ENCODE data around the gene CDKAL1.
"Not testable (repeated sequence)": the region's sequence is repeated elsewhere in the genome, so short reads cannot be mapped to it uniquely, and the experiment has no call there.

Gene CDKAL1

DNA sequence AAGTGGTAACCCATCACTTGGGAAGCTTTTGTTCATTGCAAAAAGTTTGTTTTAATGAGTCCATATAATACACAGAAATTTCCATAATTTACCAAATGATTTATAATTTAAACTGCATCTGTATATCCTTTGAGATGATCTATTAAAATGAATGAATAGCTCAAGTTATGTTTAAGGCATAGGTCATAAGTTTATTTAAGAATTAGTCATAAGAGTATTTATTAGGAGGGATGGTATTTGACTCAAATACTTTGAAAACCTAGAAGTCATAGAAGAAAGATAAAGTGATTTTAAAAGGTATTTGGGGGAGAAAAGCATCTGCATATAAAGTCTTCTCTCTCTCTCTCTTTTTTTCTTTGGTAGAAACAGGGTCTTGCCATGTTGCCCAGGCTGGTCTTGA, 388.5 kb downstream of the CDKAL1 start:
- DNase-seq (ENCODE audit: low read depth, low spot score): no peak

DNA sequence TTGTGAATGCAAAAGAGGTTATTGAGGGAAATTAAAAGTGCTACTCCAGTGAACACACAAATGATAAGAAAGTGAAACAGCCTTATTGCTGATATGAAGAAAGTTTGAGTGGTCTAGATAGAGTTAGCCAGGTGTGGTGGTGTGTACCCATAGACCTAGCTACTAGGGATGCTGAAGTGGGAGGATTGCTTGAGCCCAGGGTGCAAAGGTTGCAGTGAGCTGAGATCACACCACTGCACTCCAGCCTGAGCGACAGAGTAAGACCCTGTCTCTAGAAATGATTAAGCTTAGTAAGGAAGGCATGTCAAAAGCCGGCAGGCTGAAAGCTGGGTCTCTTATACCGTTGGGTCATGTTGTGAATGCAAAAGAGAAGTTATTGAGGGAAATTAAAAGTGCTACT, 389.8 kb downstream of the CDKAL1 start:
- not testable (repeated sequence) for DNase-seq (ENCODE audit: low read depth, low spot score)

DNA sequence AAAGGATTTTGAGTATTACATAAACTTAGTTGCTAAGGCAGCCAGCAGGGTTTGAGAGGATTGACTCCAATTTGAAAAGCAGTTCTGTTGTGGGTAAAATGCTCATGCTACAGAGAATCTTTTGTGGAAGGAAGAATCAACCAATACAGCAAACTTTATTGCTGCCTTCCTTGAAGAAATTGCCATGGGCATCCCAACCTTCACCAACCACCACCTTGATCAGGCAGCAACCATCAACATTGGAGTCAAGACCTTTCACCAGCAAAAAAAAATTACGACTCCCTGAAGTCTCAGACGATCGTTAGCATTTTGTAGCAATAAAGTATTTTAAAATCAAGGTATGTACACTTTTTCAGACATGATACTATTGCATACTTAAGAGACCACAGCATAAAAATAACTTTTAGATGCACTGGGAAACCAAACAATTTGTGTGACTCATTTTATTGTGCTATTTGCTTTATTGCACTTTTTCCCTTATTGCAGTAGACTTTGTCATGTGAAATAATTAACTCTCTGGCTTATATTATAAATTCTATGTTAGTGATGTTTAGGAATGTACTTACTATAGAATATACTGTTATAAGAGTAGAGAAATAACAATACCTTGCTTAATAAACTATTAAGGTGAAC, 390.8 kb downstream of the CDKAL1 start:
- no peak for DNase-seq (ENCODE audit: low read depth, low spot score)

DNA sequence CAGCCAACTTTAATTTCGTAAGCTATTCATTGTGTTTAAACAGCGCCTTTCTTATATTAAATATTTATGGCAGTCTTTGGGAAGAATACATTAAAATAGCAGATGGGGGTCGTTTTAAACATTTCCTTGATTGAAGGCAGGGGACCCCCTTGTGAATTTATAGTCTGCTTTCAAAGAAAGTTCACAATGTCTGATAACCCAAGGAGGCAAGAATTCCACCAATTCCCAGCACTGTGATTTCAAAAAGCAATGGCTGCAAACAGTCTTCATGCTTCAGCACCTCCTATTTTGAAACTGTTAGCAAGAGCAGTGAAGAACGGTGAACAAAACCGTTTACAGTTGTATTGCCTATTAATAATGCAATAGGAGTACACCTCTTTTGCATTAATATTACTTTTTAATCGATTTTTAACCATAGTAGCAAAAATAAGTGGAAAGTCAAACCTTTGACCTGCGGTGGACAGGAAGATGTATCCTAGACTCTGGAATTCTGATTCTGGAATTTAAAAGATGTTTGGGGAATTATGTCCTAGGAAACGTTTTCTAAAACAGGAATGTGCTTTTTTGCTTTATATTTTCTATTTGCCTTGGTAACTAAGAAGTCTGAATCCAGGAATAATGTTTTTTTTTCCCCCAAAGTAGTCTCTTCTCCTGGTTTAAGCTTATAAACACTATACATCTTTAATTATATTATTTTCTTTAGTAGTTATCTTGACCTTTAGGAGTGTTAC, 393.0 kb downstream of the CDKAL1 start:
- no peak for DNase-seq (ENCODE audit: low read depth, low spot score)

- no peak for DNase-seq (ENCODE audit: low read depth, low spot score)
These were observed 395.0 kb downstream of the CDKAL1 start for GRCh38 chr6:20929283-20929682.

DNA sequence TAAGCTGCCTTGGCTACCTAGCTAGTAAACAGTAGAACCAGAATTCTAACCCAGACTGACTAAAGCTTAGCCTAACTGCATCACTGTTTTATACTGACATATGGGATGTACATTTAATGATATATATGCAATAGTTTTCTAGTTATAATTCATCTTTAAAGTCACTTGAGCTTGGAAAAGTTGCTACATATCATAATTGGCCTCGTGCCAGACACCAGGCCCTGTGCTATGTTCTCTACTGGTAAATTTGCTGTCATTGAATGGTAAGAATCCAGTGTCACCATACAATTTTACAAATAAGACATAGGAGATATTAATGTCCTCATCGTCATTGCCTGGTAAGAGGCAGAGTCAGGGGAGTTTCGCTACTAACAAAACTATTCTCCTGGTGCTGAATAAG, 396.8 kb downstream of the CDKAL1 start:
- no peak for DNase-seq (ENCODE audit: low read depth, low spot score)

DNA sequence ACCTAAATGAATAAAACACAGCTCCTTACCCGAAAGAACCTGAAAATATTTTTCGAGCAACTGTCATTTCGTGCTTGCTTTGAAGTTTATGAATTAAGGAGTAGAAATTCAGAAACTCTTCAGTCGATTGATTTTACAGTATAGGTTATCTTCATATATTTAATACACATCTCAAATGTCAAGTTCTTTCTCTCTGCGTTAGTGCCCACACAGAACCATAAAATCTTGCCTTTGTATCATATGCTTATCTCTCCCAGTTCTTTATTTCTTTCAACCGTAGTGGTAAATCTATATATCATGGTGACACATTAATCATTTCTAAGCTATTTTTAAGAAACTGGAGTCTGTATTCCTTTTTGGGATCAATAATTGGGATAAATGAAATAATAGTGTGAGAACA, 397.5 kb downstream of the CDKAL1 start:
- DNase-seq (ENCODE audit: low read depth, low spot score): no peak

DNA sequence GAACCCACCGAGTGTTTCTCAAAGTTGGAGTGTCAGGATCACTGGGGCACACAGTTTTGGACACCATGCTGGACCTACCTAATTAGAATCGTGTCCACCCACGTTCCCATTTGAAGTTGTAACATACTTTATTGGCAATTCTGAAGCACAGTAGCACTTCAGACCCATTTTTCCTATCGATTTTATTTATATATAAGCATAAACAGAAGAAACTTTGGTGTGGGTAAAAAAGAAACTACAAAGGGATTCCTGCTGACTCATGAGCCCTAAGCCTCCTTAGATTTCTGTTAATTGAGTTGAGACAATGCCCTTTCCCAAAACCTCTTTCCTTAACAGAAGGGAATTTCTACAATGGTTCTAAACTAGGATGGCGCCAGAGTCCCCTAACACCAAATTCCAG, 398.0 kb downstream of the CDKAL1 start:
- no peak for DNase-seq (ENCODE audit: low read depth, low spot score)

- DNase-seq (ENCODE audit: low read depth, low spot score): no peak
These were observed 399.0 kb downstream of the CDKAL1 start for GRCh38 chr6:20933057-20933788.

GRCh38 chr6:20936949-20937348, 402.7 kb downstream of the CDKAL1 start:
- no peak for DNase-seq (ENCODE audit: low read depth, low spot score)

DNA sequence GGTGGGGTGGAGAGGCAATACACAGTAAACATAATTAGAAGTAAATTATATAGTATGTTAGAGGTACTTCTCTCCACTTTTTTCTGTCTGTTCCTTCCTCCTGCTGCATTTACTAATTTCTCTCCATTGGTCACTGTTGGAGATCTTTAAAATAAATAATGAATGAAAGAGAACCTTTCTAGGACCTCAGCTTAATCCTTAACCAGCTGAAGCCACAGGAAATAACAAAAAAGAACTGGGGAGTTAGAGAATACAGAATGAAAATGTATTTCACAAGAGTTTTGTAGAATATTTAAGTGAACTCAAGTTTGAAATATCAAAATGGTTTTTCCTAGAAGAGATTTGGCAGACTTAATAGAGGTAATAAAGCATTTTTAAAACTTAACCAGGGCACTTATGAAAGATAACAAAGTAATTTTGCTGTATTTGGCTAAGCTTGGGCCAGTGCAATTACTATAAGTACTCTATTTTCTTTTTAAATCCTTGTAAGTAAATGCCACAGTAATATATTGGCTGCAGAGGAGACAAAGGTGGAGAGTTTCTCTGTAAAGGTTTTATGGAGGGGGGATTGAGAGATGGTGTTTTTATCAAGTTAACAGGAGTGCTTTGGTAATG, 405.0 kb downstream of the CDKAL1 start:
- no peak for DNase-seq (ENCODE audit: low read depth, low spot score)

DNA sequence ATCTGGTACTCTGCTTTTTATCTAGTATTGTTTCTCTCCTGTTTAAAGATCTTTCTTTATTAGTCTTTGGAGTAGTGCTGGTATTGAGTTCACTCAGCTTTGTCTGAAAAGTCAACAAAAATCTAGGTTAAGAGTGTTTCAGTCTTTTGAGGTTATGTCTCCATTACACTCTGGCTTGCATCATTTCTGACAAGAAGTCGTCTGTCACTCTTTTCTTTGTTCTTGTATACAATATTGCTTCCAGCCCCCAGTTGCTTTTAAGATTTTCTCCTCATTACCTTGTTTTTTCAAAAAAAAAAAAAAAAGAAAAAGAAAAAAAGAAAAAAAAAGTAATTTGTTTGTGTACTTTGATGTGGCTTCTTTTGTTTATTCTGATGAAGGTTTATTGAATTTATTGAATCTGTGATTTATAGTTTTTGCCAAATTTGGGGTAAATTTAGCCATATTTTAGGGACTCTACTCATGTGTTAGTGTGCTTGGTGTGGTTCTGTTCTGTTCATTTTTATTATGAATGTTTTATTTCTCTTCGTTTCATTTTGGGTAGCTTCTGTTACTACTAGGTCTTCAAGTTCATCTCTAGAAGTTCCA, 408.9 kb downstream of the CDKAL1 start:
- DNase-seq (ENCODE audit: low read depth, low spot score): no peak

- no peak for DNase-seq (ENCODE audit: low read depth, low spot score)
These were observed 409.7 kb downstream of the CDKAL1 start for GRCh38 chr6:20943922-20944321.

- DNase-seq (ENCODE audit: low read depth, low spot score): no peak
These were observed 411.8 kb downstream of the CDKAL1 start for GRCh38 chr6:20946022-20946421.

- DNase-seq (ENCODE audit: low read depth, low spot score): no peak
These were observed 412.6 kb downstream of the CDKAL1 start for GRCh38 chr6:20946890-20947289.

DNA sequence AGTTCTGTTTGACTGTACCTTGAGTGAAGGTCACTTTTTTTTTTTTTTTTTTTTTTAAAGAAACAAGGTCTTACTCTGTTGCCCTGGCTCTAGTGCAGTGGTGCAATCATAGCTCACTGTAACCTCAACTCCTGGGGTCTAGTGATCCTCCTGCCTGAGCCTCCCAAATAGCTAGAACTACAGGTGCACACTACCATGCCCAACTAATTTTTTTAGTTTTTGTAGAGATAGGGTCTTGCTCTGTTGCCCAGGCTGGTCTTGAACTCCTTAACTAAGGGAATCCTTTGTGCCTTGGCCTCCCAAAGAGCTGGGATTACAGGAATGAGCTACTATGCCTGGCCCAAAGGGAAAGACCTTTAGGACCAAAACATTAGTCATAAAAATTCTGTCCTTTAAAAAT, 413.7 kb downstream of the CDKAL1 start:
- DNase-seq (ENCODE audit: low read depth, low spot score): no peak

DNA sequence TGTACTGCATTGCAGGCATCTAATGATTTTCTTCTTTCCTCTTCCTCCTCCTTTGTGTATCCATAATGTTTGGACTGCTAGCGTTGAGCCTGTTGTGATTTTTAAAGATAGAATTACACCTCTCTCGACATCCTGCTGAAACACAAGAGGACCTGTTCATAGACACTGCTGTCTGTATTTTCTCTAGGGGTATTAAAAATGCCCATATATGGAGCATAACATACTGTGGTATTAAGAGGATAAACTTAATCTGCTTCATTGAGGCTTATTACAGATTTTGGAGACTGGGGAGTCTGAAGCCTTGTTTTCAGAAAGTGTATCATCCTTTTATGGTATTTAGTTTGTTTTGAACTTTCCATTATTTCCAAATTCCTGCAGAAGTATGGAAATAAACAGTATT, 414.3 kb downstream of the CDKAL1 start:
- DNase-seq (ENCODE audit: low read depth, low spot score): no peak

- DNase-seq (ENCODE audit: low read depth, low spot score): no peak
These were observed 414.9 kb downstream of the CDKAL1 start for GRCh38 chr6:20949138-20949537.

DNA sequence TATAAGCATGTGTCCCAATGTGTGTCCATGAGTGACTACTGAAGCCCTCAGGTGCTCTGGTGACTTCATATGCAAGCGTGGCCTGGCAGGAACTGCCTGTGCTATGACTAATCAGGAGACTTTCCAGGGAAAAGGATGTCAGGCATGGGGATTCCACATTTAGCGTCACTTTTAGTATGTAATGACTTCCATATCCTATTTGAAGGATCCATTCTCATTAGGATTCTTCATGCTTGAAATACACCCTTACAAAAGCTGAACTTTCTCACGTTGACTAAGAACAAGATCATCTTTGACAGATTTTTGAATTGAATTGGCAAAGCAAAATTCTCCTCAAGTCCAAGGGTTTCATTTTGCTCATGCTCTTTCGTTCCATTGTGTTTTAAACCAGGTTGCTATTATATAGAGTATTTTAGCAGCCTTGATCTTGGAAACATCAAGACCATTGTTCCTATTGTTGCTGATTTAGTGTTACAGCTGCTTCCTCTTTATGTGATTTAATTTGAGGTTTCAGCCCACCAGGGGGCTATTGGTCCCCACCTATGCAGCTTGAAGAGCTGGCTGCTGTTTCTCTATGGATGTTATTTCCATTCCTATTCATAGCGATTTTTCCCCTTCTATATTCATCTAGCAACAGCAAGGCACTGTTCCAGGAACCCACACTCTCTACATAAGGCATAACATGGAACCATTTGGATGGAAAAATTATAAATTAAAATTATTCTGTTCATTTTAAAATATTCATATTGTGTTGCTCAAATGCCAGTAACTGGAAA, 418.6 kb downstream of the CDKAL1 start:
- no peak for DNase-seq (ENCODE audit: low read depth, low spot score)

DNA sequence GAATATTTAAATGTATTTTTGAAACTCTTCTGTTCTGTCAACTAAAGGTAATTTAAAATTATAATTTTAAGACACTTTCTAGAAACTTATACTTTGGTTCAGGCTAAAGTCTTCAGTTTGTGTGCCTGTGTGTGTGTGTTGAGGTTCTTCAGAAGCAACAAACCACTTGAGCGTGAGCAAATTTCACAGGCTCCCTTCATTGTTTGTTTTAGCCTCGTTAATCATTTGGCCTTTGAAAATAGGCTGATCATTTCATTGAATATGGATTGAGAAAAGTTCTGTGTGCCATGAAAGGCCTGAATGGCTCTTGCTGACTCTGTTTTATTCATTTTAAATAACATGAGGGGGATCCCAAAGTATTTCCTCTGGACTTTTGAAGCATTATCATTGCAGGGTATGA, 420.1 kb downstream of the CDKAL1 start:
- no peak for DNase-seq (ENCODE audit: low read depth, low spot score)

DNA sequence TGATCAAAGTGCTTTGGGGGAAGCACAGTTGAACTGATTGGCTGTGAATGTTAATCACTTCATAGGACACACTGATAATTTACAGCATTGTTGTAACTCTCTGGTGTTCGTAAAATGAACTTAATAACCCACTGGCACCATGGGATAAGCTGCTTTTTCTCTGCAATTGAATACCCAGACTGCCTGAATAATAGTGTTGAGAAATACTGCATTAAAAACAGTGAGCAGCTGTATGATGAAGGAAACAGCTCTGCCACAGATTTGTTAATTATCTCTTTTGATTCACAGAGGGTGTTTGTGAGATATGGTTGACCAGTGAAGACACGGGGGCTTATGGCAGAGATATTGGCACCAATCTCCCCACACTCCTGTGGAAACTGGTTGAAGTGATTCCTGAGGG, 420.9 kb downstream of the CDKAL1 start:
- DNase-seq (ENCODE audit: low read depth, low spot score): no peak
